Measurements from ENCODE around the gene ATG2A.

The ATG2A gene

GRCh38 chr11:64923944-64924909 lies 7.2 kb upstream of the ATG2A start, which contains the start of gene PPP2R5B:
TSS of gene PPP2R5B (plus strand) at chr11:64924689. CDS start at chr11:64925735, 1,046 bp downstream.
- no peak for DNase-seq

- DNase-seq: no peak
Observed at GRCh38 chr11:64923151-64923661, 6.2 kb upstream of the ATG2A start.

- DNase-seq: no peak
Observed at GRCh38 chr11:64921384-64921783, 4.4 kb upstream of the ATG2A start.

DNA sequence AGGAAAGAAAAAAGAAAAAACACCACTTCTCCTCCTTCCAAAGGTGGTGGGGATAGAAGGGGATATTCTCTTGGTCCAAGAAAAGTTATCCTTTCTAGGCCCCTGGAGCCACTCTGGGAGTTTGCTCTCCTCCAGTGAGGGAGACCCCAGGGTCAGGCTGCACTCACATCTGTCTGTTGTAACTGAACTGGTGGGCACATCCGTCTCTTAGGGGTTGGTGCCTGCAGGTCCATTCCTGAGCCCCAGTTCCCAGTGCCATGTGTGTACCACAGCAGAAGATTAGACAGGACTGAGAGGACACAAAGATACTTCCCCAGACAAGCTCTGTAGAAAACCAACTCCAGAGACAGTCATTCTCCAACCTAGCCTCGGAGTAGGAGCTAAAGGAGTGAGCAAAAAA lies 3.1 kb upstream of the ATG2A start:
- DNase-seq: no peak

DNA sequence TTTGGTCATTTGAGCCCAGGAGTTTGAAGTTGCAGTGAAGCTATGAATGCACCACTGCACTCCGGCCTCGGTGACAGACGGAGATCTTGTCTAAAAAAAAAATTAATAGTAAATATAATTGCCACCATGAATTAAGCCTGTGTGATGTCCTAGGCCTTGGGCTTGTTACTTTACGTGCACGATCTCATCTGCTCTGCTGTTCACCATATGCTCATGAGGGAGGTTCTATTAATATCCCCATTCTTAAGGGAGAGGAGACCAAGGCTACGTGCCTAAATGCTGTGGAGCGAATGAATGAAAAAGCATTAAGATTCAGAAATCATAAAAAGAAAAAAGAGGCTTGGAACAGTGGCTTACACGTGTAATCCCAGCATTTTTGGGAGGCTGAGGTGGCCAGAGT lies 2.6 kb upstream of the ATG2A start:
- no peak for DNase-seq

- DNase-seq: no peak
Observed at GRCh38 chr11:64918017-64918416, 1.0 kb upstream of the ATG2A start.

- no peak for DNase-seq
Observed at GRCh38 chr11:64917663-64917995, 620 bp upstream of the ATG2A start.

DNA sequence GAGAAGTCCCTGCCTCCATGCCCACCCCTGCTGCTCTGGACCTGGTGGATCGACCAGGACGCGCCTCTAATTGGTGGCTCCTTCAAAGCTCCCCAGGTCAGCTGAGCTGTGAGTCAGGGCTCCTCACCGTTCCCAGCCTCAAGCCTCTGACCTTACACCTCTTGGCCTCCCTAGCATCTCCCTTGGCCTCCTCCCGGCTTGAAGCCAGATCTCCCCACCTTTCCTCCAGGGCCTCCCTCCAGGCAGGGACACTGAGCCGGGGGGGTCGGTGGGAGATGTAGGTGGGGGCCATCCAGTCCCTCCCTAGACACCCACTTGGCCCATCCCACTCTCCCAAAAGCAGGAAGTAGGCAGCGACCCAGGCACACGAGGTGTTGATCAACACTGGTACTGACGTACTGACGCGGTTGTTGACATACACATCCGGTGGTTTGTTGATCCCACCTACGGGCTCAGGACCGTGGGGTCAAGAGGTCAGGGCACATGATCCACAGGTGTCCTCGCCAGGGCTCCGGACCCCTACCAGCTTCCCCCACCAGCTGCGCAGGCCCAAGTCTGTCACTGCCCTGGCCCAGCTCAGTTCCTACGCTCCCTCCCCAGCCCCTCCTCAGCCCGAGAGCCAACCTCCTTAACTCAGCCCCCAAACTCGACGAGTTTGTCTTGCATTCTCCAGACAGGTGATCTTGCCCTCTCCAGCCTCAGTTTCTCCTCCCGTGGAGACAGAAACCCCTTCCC lies 802 bp downstream of the ATG2A start:
- no peak for DNase-seq

GRCh38 chr11:64915376-64915887 lies 1.6 kb downstream of the ATG2A start:
- no peak for DNase-seq

DNA sequence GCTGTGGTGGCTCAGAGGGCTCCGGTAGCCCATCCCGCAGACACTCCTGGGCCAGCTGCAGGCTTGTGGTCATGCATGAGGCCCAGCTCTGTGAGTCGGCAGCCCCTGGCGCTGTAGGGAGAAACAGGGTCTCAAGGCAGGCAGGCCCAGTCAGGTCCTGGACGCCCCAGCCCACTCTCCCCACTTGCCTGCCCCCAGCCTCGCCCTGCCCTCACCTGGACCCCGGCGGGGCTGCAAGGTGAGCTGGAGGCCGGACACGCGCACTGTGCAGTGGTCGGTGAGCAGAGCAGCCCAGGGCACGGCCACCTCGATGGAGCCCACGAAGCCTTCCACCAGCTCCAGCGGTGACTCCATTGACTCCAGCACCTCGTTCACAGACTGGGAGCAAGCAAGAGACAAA lies 2.9 kb downstream of the ATG2A start:
- no peak for DNase-seq

DNA sequence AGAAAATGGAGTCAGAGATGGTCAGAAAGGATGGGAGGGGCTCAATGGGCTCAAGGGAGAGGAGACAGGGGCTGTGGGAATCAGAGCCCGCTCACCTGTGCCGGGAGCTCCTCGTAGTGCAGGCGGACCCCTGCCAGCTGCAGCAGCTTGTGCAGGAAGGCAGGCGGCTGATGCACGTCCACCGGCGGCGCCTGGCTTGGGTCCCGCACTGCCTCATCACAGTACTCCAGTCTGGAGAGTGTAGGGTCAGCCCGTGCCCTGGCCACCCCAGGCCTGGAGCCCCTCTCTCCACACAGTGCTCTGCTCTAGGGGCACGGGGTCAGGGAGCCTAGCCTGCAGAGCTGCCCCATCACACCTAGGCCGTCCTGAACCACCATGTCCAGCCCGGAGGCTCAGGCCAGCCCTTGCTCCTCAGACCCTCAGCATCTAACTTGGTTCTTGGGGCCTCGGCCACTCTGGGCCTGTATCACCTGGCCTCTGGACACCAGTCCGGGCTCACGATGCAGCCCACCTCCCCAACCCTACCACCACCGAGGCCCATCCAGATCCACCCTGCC lies 3.8 kb downstream of the ATG2A start:
- no peak for DNase-seq

DNA sequence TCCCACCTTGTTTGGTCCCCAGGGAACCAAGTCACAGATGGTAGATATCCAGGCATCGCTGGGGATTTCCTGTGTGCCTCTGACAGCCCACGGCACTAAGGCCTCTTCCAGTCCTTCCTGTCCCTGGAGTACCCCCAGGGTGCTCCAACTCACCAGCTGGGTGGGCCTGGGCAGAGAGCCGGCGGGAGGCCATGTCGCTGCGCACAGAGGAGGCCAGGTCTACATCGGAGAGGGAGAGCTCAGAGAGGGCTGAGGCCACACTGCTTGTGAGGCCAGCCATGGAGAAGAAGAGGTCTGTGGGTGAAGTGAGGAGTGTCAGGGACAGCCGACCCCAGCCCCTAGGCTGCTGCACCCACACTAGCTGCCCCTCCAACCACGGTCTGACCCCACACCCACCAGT lies 5.3 kb downstream of the ATG2A start:
- DNase-seq: no peak

GRCh38 chr11:64911142-64911541 lies 5.9 kb downstream of the ATG2A start:
- no peak for DNase-seq

DNA sequence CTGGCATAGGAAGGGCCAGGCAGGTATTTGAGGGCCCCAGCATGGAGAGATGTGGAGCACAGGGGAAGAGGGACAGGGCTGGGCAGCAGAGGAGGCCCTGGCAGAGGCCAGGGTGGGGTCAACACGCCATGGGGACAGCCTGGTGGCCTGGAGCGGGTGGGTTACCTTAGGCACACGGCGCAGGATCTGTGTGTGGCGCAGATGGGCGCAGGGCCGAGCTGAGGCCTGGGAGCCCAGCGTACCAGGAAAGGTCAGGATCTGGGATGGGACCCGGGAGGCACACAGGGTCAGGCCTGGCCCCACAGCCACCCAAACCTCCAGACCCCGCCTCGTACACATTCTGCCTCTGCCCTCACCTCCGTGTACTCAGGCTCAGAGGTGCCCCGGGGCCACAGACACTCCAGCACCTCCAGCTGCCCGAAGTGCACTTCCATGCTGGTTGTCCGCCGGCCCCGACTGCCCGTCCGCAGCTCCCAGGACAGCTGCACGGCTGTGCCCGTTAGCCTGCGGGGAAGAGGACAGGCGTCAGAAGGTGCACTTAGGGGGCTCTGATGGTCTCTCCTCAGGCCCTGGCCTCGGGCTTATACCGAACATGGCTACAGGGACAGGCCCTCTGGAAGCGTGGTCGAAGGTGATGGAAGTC lies 6.4 kb downstream of the ATG2A start:
- DNase-seq: no peak

GRCh38 chr11:64909653-64910343 lies 7.2 kb downstream of the ATG2A start:
- DNase-seq: no peak

GRCh38 chr11:64908766-64909165 lies 8.2 kb downstream of the ATG2A start:
- DNase-seq: no peak

DNA sequence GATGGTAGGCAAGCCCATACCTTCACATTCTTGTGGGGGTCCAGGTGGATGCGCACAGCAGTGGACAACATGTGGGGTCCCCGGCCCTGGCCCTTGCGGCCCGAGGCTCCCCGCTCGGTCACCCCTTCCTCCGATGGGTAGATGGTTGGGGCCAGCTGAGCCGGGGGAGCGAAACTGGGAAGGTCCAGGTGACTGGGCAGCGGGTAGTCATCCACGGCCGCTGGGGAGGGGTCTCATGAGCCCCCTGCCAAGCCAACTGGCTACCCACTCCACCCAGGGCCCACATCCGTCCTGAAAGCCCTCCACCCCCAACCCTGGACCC lies 10.7 kb downstream of the ATG2A start:
- no peak for DNase-seq

DNA sequence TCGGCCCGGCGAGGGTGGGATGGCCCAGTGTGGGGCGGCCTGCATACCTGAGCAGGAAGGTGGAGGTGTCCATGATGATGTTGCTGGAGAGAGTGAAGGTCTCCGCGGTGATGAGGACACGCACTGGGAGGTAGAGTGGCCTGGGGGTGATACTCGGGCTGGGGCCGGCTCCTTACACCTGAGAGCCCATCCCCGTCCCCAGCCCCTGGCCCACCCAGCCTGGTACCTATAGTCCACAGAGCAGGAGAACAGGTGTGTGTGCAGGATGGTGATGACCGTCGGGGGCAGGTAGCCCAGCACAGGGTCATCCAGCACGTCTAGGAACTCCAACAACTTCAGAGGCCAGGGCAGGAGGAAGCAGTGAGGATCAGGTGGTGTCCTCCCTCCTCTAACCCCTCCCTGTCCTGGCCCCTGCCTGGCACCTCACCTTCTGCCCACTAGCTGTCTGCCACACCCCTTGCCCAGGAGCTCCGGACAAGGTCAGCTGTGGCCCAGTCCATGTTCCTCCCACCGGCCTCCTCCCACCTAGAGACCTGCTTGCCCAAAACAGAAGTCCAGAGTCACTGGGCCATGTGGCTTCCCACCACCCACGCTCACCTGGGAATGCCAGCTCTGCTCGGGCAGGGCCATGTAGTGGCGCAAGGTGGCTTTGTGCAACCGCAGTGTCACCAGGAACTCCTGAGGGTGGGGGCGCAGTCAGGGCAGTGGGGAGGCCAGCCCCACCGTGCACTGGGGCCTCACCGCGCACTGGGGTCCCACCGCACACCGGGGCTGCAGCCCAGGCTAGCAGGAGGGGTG lies 11.3 kb downstream of the ATG2A start:
- no peak for DNase-seq

DNA sequence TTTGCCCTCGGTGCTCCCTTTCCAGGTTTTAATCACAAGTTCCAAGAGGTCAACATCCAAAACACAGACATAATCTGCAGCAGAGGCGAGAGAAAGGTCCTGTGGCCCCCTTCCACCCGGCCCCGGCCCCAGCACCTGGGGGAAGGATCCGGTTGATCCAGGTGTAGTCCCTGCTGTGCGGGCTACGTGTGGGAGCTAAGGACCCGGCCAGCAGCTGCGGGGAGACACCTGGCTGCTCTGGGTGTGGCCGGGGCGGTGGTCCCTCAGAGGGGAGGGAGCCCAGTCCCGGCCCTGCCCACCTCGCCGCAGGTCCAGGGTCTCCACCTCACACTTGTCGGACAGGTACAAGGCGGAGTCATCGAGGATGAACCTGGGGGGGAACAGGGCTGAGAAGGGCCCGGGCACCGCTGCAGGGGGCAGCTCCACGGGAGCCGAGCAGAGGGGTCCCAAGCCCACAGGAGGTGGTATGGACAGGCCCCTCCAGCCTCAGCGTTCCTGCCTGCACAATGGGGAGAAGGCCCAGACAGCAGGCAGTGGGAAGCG lies 13.6 kb downstream of the ATG2A start:
- no peak for DNase-seq

- DNase-seq: no peak
Observed at GRCh38 chr11:64902102-64902900, 14.7 kb downstream of the ATG2A start.

Measured in cortex of kidney (tissue), 1 donor.